NCI-H128 (cell line): ENCODE measurements around the gene WDSUB1.

Experiments used
- DNase-seq: peaks from one replicate; lab custom pipeline; 2025; ENCODE audit not compliant: unreplicated experiment; lab: John Stamatoyannopoulos, UW

WDSUB1 gene

DNA sequence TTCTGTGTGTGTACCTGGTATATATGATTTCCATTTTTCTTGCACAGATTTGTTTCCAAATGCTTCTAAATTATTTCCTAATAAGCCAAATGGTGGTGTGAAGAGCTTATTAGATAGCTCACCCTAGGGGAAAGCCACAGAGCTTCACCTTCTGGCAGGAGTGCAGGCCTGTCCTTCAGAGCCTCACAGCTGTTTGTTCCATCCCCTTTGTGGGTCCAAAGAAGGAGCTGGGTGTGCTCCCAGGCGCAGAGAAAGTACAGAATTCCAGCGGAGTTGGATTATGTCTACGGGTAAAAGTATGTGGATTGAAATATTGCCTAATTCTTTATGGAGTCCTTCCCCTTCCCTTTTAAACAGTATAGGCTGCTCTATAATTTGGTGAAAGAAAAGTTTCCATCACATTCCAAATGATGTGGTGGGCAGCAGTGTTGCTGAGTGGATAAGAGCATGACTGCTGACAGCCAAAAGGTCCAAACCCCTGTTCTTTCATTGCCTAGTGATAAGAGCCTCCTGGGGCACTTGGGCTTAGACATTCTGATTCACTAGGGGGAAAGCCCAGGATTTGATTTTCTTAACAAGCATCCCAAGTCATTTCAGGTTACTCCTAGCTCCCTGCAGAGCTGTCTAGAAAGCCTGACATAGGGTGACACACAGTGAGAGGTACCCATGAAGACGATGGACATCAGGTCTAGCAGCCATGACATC is 86.6 kb downstream of the WDSUB1 start:
- DNase-seq, result no peak

DNA sequence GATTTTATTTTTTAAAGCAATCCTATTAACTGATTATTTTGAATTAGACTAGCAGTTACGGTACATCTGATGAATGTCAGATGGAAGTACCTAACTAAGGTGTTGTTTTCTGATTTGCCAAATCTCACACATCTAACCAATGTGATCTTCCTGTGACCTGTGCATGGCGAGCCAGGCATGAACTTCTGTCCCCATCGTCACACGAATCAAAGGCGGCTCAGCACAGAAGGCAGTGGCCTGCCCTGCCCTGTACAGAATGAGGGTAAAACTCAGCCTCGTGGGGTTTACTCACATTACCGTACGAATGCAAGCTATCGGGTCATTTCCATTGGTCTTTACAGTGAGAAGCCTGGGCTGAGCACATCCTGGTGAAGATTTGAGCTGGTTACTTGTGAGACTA is 87.3 kb downstream of the WDSUB1 start:
- DNase-seq, result no peak

DNA sequence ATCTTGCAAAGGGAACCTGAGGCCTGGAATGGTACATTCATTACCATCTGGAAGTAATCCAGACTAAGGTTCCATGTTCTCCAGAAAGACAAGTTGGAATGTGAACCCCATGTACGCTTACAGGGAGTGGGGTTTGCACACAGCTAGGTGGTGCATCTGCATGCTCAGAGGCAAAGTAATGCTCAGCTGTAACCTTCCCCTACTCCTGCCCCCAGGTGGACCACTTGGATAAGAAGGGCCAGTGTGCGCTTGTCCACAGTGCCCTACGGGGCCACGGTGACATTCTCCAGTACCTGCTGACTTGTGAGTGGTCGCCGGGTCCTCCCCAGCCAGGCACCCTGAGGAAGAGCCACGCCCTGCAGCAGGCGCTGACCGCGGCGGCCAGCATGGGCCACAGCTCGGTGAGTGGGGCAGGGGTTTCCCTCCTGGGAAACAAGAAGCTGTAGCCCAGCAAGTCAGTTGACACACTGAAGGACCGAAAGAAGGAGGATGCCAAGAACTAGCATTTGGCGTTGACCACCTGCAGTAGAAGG is 90.0 kb downstream of the WDSUB1 start:
- DNase-seq, result no peak

DNA sequence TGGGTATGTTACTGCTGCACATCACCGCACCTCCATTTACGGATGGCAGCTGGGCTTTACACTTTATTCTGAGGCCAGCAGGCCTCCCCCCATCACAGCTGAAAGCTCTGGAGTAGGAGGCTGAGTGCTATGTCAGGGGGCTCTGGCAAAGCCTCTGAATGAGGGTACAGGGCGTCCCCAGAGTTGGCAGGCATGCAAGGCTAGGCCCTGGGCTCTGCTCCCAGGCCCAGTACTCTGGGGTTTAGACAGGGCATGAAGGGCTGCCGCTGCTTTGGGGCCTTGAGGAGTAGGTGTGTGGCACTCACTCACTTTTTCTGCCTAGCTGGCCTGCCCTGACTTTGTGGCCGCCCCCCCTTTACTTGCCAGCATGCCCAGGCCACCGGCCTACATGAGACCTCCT is 90.8 kb downstream of the WDSUB1 start:
- DNase-seq, result no peak

GRCh38 chr2:159194241-159194640 is 92.3 kb downstream of the WDSUB1 start:
- no peak for DNase-seq

GRCh38 chr2:159193791-159194190 is 92.7 kb downstream of the WDSUB1 start:
- no peak for DNase-seq

- no peak for DNase-seq
These were observed 94.1 kb downstream of the WDSUB1 start for GRCh38 chr2:159192371-159192918.

- no peak for DNase-seq
These were observed 98.1 kb downstream of the WDSUB1 start for GRCh38 chr2:159188449-159188848.

GRCh38 chr2:159187106-159187505 is 99.4 kb downstream of the WDSUB1 start:
- no peak for DNase-seq

- DNase-seq, result no peak
These were observed 100.0 kb downstream of the WDSUB1 start for GRCh38 chr2:159186462-159186861.
